GM10266 (cell line): ENCODE results near the gene SLC30A2.

Experiments used
- DNase-seq: peaks from one replicate; pipeline ENCODE4 v3.0.0; 2012; ENCODE audit errors: extremely low spot score
- TF ChIP-seq, protein P1 (sequence below): IDR thresholded peaks from 2 replicates; pipeline ENCODE4 v1.5.1; 2012; ENCODE audit warnings: mild to moderate bottlenecking, low read depth; ENCODE audit not compliant: control insufficient read depth, insufficient read depth; ENCODE audit errors: missing control alignments

The SLC30A2 gene

GRCh38 chr1:26058052-26058595 is 12.2 kb upstream of the SLC30A2 start:
- TF ChIP-seq, protein P1, sequence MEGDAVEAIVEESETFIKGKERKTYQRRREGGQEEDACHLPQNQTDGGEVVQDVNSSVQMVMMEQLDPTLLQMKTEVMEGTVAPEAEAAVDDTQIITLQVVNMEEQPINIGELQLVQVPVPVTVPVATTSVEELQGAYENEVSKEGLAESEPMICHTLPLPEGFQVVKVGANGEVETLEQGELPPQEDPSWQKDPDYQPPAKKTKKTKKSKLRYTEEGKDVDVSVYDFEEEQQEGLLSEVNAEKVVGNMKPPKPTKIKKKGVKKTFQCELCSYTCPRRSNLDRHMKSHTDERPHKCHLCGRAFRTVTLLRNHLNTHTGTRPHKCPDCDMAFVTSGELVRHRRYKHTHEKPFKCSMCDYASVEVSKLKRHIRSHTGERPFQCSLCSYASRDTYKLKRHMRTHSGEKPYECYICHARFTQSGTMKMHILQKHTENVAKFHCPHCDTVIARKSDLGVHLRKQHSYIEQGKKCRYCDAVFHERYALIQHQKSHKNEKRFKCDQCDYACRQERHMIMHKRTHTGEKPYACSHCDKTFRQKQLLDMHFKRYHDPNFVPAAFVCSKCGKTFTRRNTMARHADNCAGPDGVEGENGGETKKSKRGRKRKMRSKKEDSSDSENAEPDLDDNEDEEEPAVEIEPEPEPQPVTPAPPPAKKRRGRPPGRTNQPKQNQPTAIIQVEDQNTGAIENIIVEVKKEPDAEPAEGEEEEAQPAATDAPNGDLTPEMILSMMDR, result no peak
- DNase-seq, result no peak

DNA sequence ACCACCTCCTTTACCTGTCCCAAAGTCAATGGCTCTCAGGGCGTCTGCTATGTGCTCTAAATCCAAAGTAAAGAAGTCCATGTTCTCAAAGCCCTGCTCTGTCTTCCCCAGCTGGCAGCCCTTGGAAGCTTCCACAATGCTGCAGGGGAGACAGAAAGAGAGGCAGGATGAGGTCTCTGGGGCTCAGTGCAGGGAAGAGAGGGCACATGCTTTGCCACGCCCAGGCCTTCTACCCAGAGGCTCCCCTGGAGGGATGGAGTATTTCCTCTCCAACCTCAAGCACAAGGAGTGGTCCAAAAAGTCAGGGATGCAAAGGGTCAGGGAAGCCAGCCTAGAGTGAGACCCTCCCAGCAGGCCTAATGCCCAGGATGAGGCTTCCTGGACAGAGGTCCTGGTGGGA is 11.3 kb upstream of the SLC30A2 start:
- TF ChIP-seq, protein P1, result no peak

GRCh38 chr1:26055041-26055440 is 9.1 kb upstream of the SLC30A2 start:
- DNase-seq, result no peak
- TF ChIP-seq, protein P1, result no peak

More for the DNA sequence above, 11.3 kb upstream of the SLC30A2 start:
- DNase-seq, result no peak

- no peak for DNase-seq
- TF ChIP-seq, protein P1, result no peak
These were observed 8.0 kb upstream of the SLC30A2 start for GRCh38 chr1:26053718-26054560.

DNA sequence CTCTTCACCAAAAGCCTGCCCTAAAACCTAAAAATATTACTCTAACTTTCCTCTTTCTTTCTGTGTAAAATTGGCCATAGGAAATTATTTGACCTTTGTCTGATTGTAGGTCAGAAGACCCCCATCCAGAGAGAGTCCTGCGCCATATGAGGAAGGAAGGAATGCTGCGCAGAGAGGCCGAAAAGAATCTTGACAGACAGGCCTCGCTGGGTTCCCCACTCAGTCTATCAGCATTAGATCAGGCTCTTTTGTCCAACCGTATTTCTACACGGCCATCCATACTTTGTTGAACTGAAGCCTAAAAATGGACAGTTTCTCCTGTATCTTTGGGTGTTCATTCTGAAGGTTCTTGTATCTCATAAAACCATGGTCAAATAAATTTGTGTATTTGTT is 4.3 kb upstream of the SLC30A2 start:
- no peak for DNase-seq
- TF ChIP-seq, protein P1, result no peak

DNA sequence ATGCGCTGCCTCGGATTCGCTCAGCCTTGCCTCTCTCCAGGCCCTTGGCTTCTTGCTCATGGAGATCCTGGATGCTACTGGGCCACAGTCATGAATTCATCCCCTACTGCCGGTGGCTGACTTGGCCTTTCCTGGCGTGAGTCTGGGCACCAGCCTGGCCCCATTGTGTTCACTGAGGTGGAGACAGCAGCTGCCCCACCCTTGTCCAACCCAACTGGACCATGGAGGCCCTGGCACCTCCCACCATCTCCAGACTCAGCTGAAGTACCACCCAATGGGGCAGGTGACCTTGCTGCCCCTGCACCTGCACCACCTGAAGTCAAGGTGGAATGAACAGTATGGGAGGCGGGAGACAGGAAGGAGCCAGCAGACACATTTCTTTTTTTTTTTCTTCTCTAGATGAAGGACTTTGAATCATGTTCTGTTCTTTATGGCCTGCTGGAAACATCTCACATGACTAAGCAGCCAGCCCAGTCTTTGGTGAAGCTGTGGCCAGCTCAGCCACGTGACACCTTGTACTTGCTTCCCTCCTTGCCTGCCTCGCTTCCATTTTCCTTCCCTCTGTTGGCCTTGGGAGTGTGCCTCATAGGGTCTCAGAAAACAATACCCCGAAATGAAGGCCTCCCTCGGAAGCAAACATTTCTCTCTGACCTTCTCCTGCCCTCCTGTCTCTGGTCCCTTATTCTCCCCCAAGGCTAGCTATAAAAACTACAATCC is 3.8 kb upstream of the SLC30A2 start:
- TF ChIP-seq, protein P1, result no peak
- DNase-seq, result no peak

DNA sequence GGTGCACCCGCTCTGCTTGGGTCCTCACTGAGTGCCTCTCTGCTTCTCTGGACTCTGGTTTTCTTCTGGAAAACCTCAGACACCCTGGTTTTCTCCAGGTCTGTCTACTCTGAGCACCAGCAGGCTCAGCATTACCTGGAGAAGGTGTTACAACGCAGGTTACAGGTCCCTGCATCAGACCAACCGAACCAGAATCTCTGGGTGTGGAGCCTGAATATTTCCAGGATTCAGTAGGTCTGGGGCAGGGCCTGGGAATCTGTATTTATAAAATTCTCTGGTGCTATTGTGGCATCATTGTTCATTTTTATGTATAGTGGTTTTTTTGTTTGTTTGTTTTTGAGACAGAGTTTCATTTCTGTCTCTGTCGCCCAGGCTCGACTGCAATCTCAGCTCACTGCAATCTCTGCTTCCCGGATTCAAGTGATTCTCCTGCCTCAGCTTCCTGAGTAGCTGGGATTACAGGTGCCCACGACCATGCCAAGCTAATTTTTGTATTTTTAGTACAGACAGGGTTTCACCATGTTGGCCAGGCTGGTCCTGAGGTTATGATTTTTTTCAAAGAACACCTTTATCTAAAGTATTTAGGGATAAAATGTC is 1.5 kb upstream of the SLC30A2 start:
- DNase-seq, result no peak
- TF ChIP-seq, protein P1, result no peak
